KG1 (cell line): Measurements from ENCODE around the gene STK32C.
"Not testable (repeated sequence)": the region's sequence is repeated elsewhere in the genome, so short reads cannot be mapped to it uniquely, and the experiment has no call there.

ENCODE experiments used
- DNase-seq: peaks from one replicate; lab custom pipeline; 2025; lab: John Stamatoyannopoulos, UW

STK32C gene

GRCh38 chr10:132230557-132231210 lies 77.1 kb downstream of the STK32C start:
- no peak for DNase-seq

DNA sequence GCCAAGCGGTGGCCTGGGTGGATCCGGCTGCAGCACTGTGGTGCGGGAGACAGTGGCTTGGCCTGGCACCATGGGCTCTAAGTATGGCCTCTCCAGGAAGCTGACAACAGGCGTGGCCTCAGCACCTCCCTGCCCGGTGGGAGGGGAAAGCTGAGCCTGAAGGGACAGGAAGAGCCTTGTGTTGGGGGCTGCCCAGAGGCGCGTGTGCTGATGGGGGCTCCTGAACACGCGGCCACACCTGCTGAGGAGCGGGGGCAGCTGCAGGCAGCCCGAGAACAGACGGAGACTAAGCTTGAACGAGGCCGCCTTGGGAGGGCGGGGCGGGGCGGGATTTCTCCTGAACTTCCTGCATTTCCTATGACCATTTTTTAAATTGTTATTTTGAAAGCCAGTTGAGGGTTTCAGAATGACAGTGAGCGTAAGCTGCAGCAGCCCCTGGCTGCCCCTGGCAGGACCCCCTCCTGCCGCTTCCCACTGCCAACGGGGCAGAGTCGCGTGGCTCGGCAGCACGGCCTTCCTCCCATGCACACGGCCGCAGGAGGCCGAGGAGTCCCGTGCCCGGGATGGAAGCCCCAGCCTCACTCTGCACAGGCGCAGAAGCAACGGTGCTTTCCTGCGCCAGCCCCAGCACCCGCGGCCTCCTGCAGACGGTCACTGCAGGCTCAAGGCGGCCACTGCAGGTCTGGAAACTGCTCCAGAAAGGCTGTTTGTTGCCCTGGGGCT lies 77.8 kb downstream of the STK32C start:
- DNase-seq: no peak

DNA sequence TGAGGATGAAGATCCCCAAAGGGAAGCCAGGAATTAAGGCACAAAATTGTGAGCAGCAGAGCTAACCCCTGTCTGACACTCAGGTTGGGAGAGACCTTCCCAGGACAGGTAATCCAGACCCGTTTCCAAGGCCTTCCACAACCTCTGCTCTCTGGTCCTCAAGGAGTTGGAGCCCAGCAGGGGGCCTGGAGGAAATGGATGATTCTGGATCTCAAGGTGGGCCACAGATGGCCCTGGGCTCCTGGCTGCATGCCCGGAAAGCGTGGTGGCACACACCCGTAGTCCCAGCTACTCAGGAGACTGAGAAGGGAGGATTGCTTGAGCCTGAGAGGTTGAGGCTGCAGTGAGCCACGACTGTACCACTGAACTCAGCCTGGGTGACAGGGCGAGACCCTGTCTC lies 78.7 kb downstream of the STK32C start:
- DNase-seq: no peak

DNA sequence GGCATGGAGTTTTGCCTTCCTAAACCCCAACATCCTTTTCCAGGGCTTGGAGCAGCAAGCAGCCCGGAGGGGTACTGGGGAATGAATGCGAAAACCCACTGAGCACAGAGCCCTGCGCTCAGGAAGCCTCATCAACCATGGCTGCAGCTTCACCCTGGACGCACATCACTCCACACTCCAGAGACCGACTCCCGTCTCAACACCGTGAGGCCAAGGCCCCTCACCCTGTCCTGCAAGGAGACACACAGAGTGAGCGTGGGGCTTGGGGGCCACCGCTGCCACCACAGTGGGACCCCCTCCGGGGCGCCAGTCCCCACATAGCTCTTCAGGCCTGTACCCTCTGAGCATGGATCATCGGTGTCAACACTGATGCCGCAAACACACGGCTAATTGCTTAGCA lies 79.1 kb downstream of the STK32C start:
- DNase-seq: no peak

DNA sequence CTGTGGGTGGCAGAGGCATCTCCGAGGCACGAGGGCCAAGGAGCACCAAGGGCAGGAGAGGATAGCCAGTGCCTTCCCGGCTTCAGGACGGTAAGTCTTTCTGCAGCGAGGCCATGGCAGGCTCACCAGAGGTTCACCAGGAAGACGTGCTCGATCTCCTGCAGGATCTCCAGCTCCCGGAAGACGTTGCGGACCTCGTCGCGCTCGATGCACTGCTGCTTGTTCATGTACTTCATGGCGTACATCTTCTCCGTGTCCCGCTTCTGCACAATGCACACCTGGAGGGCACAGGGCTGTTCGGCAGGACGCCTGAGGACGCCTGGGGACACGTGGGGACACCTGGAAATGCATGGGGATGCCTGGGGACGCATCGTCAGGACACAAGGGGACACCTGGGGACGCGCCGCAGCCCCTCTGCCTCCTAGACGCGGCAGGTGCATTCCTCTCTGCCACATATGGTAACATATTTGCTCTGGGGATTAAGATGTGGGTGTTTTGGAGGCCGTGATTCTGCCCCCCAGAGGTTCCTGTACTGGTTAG lies 79.8 kb downstream of the STK32C start:
- no peak for DNase-seq

GRCh38 chr10:132226586-132227405 lies 81.0 kb downstream of the STK32C start:
- no peak for DNase-seq

- DNase-seq: no peak
These were observed 81.9 kb downstream of the STK32C start for GRCh38 chr10:132225849-132226205.

DNA sequence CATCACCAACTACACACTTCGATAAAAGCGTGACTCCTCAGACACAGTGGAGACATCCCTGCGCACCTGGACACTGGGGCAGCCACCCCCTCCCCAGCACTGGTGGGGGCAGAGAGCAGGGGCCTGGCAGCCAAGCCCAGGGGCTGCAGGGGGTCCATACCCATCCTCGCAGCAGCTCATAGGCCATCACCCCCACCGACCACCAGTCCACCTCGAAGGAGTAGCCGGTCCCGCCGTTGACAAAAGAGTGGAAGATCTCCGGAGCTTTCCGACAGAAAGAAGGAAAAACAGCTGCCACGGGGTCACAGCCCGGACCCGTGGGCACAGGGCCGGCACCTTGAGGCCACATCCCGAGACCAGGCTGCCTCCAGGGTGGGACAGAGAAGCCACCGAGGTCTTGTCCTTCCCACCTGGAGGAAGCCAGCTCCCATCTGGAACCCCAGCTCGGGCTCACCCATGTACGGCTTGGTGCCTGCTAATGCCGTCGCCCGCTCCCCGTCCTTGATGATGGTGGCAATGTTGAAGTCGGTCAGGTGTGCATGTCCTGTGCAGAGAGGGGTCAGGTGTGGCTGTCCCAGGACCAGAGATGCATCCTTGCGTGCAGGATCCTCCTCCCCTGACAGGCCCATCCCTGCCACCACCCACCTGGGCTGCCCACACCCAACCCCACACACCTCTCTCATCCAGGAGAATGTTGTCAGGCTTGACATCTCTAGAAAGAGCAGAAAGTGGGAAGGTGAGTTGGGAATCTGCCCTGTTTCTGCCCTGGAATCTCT lies 82.5 kb downstream of the STK32C start:
- no peak for DNase-seq

GRCh38 chr10:132224343-132225072 lies 83.2 kb downstream of the STK32C start:
- DNase-seq: no peak

GRCh38 chr10:132223611-132224342 lies 84.0 kb downstream of the STK32C start:
- no peak for DNase-seq

GRCh38 chr10:132223156-132223590 lies 84.6 kb downstream of the STK32C start:
- peak; percentile 45 for DNase-seq

DNA sequence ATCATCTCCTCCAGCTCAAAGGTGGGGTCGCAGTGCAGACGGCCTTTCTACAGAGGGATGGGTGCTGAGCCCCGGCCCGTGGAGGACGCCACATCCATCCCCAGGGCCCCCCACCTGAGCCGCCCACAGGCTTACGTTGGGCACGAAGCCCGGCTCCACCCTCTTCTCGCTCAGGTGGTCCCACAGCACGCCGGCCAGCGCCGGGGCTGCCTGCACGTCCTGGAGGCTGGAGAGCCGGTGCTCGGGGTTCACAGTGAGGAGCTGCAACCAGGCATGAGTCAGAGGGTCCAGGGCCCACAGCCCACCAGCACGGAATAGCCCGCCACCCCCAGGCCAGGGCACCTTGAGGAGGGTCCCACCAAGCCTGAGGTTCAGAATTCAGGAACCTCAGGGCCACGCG lies 85.0 kb downstream of the STK32C start:
- no peak for DNase-seq

DNA sequence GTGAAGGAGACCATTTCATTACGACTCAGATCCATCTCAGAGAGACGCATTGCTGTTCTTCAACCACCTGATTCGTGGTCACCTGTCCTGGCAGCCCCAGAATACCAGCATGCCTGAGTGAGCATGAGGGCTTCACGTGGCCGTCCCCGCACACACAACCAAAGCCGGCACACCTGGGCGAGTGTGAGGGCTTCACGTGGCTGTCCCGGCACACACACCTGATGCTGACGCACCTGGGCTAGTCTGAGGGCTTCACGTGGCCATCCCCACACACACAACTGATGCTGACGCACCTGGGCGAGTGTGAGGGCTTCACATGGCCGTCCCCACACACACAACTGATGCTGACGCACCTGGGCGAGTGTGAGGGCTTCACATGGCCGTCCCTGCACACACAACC lies 86.8 kb downstream of the STK32C start:
- not testable (repeated sequence) for DNase-seq

DNA sequence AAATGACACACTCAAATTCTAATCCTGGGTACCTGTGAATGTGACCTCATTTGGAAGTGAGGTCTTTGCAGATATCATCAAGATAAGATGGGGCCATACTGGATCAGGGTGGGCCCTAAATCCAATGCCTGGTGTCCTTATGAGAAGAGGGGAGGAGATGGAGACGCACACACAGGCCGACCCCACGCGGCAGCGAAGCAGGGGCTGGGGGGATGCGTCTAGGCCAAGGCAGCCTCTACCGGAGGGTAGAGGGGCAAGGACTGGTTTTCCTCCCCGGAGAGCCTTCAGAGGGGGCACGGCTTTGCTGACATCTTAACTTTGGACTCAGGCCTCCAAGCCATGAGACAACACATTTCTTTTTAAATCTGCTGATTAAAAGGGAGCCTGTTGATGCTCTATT lies 87.7 kb downstream of the STK32C start:
- DNase-seq: no peak

- DNase-seq: no peak
These were observed 88.3 kb downstream of the STK32C start for GRCh38 chr10:132219486-132219885.

DNA sequence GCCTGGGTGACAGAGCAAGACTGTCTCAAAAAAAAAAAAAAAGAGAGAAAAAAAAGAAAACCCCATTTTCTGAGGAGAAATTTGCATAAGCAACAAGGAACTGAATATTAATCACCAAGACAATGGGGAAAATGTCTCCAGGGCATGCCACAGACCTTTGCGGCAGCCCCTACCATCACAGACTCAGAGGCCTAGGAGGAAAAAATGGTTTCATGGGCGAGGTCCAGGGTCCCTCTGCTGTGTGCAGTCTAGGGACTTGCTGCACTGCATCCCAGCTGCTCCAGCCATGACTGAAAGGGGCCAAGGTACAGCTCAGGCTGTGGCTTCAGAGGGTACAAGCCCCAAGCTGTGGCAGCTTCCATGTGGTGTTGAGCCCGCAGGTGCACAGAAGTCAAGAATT lies 91.3 kb downstream of the STK32C start:
- not testable (repeated sequence) for DNase-seq

GRCh38 chr10:132213917-132214316 lies 93.8 kb downstream of the STK32C start:
- DNase-seq: no peak

GRCh38 chr10:132212816-132213215 lies 94.9 kb downstream of the STK32C start:
- no peak for DNase-seq

DNA sequence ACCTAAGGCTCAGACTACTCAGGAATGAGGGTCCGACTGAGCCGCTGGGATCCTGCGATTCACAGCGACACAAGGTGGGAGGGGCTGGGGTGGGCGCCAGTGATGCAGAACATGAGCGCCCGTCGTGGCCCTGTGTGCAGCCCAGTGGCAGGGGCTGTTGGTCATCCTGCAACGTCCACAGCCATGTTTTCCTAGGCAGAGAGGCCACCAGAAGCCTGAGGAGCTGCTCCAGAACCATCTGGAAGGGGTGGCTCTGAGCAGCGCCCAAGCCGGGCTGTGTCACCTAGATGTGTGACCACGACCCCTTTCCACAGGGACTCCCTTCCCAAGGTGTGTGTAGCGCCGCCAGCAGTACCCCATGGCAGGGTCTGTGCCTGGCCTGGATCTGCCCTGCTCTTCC lies 96.5 kb downstream of the STK32C start:
- DNase-seq: no peak

GRCh38 chr10:132210766-132211165 lies 97.0 kb downstream of the STK32C start:
- no peak for DNase-seq
